GM21367 (cell line): Measurements from ENCODE around the gene SLC16A8.
"Not testable (repeated sequence)": the region's sequence is repeated elsewhere in the genome, so short reads cannot be mapped to it uniquely, and the experiment has no call there.

Source experiments
- ATAC-seq: cut with Tn5 transposase; IDR thresholded peaks from one replicate; pipeline ENCODE4 v1.9.1; 2021; ENCODE audit not compliant: unreplicated experiment

Gene SLC16A8

DNA sequence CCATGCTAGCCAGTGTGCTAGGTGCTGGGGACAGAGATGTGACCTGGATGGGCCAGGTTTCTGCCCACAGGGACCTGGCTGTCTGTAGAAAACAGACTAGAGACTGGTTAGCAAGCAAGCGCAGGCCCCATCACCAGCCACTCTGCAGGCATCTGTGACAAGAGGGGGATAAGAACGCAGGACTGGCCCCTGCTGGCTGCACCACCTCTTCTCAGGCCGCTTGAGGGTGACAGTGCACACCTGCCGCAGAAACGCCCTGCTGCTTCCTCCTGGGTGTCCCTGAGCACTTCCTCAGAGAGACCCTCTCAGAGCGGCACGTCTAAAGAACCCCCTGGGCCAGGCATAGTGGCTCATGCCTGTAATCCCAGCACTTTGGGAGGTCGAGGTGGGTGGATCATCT, 32.7 kb downstream of the SLC16A8 start:
- no peak for ATAC-seq

GRCh38 chr22:38050720-38051119, 33.3 kb downstream of the SLC16A8 start:
- no peak for ATAC-seq

- ATAC-seq, result no peak
Observed at GRCh38 chr22:38049812-38050619, 34.0 kb downstream of the SLC16A8 start.

- no peak for ATAC-seq
Observed at GRCh38 chr22:38046070-38046748, 37.8 kb downstream of the SLC16A8 start.

- no peak for ATAC-seq
Observed at GRCh38 chr22:38043151-38044039, 40.6 kb downstream of the SLC16A8 start.

GRCh38 chr22:38042488-38042790, 41.5 kb downstream of the SLC16A8 start:
- no peak for ATAC-seq

GRCh38 chr22:38041760-38042487, 42.1 kb downstream of the SLC16A8 start:
- ATAC-seq, result no peak

DNA sequence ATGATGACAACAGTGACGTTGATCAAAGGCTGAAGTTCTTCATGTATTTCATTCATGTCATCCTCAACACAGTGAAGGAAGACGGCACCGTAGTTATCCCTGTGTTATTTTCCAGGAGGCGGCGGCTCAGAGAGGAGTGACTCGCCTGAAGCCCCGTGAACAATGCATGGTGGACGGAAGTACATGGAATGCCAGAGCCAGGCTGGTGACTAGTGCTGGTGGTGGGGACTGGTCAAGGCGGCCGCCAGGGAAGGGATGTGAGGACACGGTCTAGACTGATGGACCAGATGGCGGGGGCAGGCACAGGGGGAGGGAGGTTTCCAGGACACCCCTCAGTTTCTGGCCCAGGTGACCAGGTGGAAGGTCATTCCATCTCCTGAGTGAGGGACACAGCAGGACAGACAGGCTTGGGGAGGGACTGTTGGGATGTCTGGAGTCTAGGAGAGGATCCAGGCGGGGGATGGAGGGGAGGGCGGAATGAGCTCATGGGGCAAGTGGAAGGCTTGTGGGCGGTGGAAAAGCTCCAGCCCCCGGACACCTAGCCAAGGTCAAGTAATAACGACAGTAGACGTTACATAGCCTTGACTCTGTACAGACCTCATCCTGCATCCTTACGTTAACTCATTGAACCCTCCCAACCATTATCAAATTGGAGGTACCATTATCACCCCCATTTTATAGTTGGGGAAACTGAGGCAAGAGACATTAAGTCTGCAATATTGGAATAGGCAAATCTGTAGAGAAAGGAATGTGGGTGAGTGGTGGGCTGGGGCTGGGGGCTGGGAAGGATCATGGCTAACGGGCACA, 42.8 kb downstream of the SLC16A8 start:
- ATAC-seq, result no peak

- ATAC-seq, result no peak
Observed at GRCh38 chr22:38038890-38039812, 44.8 kb downstream of the SLC16A8 start.

DNA sequence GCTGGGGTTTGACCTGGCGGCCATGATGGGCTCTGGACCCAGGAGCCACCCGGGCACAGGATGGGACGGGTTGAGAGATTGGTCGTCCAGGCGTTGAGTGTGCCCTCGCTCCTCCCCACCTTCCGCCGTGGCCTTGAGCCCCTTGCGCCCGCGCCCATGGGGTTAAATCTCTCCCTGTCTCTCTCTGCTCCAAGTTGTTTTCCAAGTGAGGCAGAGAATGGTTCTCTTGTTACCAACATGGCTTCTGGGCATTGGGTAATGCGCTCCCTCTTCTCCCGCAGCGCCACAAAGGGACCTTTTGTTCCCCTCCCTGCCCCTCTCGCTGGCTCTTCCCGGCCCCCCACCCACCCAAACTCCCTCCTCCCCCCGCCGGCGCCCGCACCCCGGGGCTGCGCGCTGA, 45.6 kb downstream of the SLC16A8 start:
- no peak for ATAC-seq

DNA sequence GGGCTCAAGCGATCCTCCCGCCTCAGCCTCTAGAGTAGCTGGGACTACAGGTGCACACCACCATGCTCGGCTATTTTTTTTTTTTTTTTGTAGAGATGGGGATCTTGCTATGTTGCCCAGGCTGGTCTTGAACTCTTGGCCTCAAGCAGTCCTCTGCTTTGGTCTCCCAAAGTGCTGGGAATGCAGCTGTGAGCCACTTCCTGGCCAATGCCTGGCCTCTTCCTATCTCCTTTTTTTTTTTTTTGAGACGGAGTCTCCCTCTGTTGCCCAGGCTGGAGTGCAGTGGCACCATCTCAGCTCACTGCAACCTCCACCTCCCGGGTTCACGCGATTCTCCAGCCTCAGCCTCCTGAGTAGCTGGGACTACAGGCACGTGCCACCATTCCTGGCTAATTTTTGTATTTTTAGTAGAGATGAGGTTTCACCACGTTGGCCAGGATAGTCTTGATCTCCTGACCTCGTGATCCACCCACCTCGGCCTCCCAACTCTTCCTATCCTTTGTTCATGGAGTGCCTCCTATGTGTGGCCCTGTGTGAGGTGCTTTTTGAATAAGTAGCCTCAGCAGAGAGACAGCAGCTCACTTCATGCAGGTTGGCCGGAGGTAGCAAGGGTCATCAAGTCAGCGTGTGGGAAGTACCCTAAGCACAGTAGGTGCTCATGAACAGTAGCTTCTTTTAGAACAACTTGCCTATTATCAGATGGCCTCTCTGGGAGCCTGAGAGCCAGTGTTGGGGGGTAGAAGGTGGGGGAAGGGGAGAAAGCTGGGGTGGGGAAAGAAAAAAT, 46.4 kb downstream of the SLC16A8 start:
- ATAC-seq, result not testable (repeated sequence)

GRCh38 chr22:38036392-38037062, 47.5 kb downstream of the SLC16A8 start:
- no peak for ATAC-seq

DNA sequence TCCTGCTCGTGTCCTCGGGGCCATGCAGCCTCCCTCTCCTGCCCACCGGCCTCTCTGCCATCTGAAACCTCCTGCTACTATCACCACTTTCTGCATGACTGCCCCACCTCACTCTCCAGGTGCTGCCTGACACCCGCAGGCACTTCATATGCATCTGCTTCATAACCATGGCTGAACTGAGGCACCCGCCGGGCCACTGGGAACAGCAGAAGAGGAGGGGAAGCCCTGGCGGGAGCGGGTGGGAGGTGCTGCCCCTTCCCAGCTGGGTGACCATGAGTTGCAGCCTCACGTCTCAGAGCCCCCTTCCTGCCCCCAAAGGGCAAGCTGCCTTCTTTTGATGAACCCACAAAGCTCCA, 48.5 kb downstream of the SLC16A8 start:
- ATAC-seq, result no peak

DNA sequence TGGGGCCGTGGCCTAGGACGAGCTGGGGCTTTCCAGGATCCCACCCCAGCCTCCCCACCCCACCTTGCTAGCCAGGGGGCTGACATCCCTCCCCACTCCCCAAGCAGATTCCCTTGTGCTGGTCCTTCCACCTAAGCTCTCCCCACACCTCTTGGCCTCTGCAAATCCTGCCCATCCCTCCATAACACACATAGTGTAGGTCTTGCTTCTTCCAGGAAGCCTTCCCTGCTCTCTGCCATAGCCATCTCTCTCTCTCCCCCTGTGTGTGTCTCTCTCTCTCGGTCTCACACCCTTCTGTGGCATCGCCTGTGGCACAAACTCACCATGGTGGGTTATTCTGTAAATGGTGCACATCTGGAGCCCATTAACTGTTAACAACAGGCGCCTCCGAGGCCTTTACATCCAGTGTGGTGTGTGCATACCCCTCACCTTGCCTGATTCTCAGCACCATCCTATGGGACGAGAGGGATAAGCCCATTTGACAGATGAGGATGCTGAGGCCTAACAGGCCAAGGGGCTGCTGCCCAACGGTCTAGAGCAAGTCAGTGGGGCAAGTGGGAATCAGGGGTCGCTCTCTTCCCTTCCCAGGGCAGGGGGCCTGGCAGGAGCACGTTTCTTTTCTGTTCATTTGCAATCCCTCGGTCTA, 49.0 kb downstream of the SLC16A8 start:
- no peak for ATAC-seq

GRCh38 chr22:38034278-38034882, 49.6 kb downstream of the SLC16A8 start:
- no peak for ATAC-seq

- ATAC-seq, result no peak
Observed at GRCh38 chr22:38033522-38034277, 50.3 kb downstream of the SLC16A8 start.
